HG03175 (cell line): ENCODE data around the gene WNT7A.

ENCODE experiments used
- ATAC-seq: cut with Tn5 transposase; IDR thresholded peaks from one replicate; pipeline ENCODE4 v1.9.1; 2021; ENCODE audit warnings: mild to moderate bottlenecking, moderate library complexity; ENCODE audit not compliant: unreplicated experiment

WNT7A gene

GRCh38 chr3:13849018-13849417, 30.9 kb downstream of the WNT7A start:
- ATAC-seq = no peak

DNA sequence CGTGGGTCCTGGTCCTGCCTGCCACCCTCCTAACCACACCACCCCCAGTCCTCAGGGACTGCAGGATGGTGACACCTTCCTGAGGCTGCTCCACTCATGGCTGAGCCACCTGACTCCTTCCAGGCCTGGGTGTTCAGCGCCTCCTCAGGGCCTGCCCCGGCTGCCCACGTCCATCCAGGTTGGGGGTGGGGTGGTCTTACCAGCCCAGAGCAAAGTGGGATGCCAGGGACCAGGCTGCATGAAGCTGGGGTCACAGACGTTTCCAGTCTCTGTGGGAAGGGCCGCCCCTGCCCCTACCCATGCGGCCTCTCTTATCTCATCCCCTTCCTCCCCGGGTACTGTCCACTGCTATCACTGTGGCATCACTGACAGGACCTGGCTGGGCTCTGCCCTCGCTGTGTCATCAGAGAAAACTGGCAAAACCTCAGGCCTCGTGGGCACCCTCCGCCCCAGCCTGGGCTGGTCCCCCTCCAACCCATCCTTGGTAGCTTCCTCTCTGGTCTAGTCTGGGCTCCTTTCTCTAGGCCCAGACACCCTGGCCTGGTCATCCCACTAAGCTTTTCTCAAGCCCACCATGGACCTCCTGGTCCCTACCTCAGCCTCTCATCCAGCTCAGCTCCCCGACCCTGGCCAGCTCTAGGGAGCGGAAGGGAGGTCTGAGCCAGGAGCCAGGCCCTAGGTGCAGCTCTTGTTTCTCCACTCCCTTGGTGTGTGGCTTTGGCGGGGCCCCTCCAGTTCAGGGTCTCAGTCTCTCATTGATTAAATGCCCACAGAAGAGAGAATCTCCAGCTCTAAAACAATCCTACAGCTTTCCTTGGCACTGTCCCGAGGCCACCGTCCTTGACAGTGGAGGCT, 32.9 kb downstream of the WNT7A start:
- no peak for ATAC-seq

DNA sequence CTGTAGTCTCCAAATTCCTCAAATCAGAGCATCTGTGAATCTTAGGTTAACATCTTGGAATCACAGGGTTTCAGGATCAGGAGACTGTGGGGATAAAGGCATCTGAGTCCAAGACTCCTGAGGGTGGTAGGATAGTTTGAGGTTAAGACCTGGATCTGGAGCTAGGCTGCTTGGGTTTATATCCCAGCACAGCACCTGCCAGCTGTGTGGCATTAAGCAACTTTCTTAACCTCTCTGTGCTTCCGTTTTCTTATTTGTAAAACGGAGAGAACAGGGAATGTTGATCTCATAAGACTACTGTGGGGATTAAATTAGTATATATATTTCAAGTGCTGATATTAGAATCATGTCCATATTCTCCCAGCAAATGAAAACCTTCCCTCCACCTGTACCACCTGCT, 33.6 kb downstream of the WNT7A start:
- ATAC-seq = no peak

- ATAC-seq = no peak
Measured at GRCh38 chr3:13845806-13846205, 34.1 kb downstream of the WNT7A start.

- ATAC-seq = no peak
Measured at GRCh38 chr3:13844911-13845310, 35.0 kb downstream of the WNT7A start.

DNA sequence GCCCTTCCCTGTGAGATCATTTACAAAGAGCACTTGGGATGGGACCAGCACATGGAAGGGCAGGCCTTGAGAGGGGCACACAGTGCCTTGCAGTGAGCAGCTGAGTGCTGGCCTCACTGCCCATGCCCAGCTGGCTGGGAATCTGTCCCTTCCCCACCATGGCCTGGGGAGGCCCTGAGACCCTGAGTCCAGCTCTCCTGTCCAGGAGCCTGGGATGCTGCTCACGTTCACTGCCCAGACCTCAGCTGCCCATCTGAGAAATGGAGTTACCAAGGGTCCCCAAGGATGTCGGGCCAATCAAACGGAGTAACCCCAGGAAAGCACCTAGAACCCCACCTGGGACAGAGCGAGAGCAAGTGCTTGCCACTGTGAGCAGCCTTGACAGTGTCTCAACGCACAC, 35.6 kb downstream of the WNT7A start:
- no peak for ATAC-seq

GRCh38 chr3:13843351-13843750, 36.5 kb downstream of the WNT7A start:
- no peak for ATAC-seq

DNA sequence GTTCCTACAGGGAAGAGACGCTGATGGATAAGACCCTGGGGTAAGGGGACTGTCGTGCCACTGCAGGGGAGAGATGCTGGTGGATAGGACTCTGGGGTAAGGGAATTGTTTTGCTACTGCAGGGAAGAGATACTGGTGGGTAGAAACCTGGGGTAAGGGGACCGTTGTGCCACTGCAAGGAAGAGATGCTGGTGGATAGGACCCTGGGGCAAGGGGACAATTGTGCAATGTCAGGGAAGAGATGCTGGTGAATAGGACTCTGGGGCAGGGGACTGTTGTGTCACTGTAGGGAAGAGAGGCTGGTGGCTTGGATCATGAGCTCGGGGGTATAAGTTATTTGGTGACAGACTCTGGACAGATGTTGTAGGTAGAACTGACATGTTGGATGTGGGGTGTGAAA, 37.6 kb downstream of the WNT7A start:
- ATAC-seq = no peak

DNA sequence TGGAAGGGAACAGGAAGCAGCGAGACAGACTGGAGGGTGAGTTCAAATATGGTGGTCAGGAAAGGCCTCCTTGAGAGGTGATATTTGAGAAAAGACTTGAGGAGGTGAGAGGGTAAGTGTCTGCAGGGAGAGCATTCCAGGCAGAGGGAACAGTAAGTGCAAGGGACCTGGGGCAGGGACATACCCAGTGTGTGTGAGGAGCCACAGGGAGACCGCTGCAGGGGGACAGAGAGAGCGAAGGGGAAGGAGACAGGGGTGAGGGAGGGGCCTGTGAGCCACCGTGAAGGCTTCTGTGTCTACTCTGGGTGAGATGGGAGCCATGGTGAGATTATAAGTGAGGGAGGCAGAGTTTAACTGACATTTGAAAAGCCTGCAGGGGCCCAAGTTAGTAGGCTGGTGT, 38.0 kb downstream of the WNT7A start:
- ATAC-seq = no peak

DNA sequence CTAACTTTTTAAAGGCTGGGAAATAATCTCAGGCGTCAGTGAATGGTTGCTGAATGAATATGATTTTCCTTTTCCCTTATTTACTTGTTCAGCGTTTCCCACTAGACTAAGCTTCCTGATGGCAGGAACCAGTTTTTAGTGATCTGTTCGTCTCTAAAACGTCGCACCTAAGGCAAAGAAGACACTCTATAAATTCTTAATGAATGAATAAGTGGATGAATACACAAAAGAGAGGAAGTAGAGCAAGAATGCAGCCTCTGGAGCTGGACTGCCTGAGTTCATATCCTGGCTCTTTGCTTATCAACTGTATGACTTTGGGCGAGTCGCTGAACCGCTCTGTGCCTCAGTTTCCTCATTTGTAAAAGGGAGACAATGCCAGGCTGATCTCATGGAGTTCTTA, 38.7 kb downstream of the WNT7A start:
- ATAC-seq = no peak

GRCh38 chr3:13840456-13840855, 39.4 kb downstream of the WNT7A start:
- no peak for ATAC-seq

GRCh38 chr3:13839726-13840340, 40.0 kb downstream of the WNT7A start:
- no peak for ATAC-seq

GRCh38 chr3:13839253-13839652, 40.6 kb downstream of the WNT7A start:
- ATAC-seq = no peak

- ATAC-seq = no peak
Measured at GRCh38 chr3:13838421-13838820, 41.5 kb downstream of the WNT7A start.

DNA sequence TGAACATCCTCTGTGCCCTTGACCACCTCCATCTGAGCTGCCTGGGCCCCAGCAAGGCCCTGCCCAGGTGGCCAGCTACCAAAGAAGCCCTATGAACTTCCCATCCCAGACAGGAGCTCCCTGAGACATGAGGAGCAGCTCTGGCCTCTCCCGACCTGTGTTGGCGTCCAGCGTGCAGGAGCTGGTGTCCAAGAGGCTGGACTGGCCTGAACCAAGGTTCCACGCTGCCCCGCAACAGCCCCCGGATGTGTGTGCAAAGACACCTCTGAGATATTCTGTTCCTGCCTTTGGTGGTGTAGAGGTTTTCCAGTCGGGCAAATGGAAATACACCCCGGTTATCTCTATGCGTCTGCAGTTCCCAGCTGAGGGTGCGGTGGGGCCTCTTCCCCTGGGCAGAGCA, 42.1 kb downstream of the WNT7A start:
- ATAC-seq = no peak

- ATAC-seq = no peak
Measured at GRCh38 chr3:13836658-13837587, 42.9 kb downstream of the WNT7A start.

GRCh38 chr3:13835246-13835645, 44.6 kb downstream of the WNT7A start:
- ATAC-seq = no peak

DNA sequence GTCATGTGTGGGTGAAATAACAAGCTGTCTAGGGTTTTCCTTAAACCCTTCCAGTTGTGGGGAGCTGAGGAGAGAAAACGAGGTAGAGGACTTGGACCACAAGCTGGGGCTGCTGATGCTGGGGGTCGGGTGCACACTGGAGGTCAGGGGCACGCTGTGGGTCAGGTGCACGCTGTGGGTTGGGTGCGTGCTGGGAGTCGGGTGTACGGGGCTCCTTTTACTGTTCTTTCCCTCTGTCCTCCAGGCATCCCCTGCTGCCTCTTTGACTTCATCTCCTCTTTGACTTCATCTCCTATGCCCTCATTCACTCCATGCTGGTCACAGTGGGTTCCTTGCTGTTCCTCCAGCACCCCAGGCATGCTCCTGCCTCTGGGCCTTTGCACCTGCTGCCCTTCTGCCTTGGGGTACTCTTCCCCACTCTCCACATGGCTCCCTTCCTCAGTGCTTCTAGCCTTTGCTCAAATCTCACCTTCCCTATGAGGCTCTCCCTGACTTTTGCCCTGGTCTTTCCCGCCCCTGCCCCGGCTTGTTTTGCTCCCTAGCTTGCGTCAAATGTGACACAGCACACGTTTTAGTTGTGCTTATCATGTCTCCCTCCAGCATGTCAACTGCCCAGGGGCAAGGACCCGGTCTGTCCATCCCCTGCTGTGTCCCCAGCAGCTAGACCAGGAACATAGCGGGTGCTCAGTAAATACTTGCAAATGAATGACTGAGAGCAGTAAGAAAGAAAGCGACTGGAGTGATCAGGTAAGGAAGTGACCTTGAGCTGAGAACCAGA, 45.4 kb downstream of the WNT7A start:
- no peak for ATAC-seq

GRCh38 chr3:13833506-13834257, 46.2 kb downstream of the WNT7A start:
- no peak for ATAC-seq

- no peak for ATAC-seq
Measured at GRCh38 chr3:13832130-13832529, 47.7 kb downstream of the WNT7A start.
